Endothelial cell of umbilical vein (primary cell): Measurements from ENCODE around the gene CIPC. TPM values are rescaled to one million over a fixed set of nuclear protein-coding genes. Genes with fewer than 3 reads are reported as not detected.

Experiments used
- BruUV-seq: library from RNA; stranded (reverse); fragments of 400-500 nt; replicated peaks from 2 replicates; lab custom pipeline; 2021; lab: Mats Ljungman, UMichigan
- CTCF ChIA-PET: fragments of 300-600, 350-600 bp; sonication (Branson Sonifier 250); formaldehyde crosslinking; loops from one replicate; lab custom pipeline; 2021; ENCODE audit warnings: antibody characterized with exemption, inconsistent platforms; lab: Charles Lee
- POLR2A ChIA-PET: fragments of 300-600, 350-600 bp; sonication (Branson Sonifier 250); formaldehyde crosslinking; loops from one replicate; lab custom pipeline; 2021; ENCODE audit warnings: antibody characterized with exemption, inconsistent platforms; lab: Charles Lee
- DNase-seq: peaks from one replicate; pipeline ENCODE4 v3.0.0-alpha.2; 2011; ENCODE audit warnings: low read depth, low spot score
- FAIRE-seq: peaks from 2 replicates; lab custom pipeline; 2011; peaks lifted over from hg19 to GRCh38; lab: Jason Lieb, UNC
- H2AFZ ChIP-seq: 2 replicates; pipeline ENCODE4 v1.6.0; 2012; ENCODE audit warnings: low read depth, low read length, control low read depth, inconsistent platforms
- H3K27ac ChIP-seq: 2 replicates; pipeline ENCODE4 v1.5.1; 2011; ENCODE audit warnings: low read depth, mild to moderate bottlenecking, control low read depth, low read length, moderate library complexity; ENCODE audit not compliant: insufficient read depth
- H3K27me3 ChIP-seq, 2 experiments: 2 replicates each; pipeline versions ENCODE4 v1.6.0 to v1.6.1; 2011; ENCODE audit warnings: low read length in 2 of 2, mixed read lengths in 1 of 2; ENCODE audit not compliant: control insufficient read depth in 2 of 2, insufficient read depth in 2 of 2
- H3K36me3 ChIP-seq, 2 experiments: 2 replicates in 1 of 2; 3 replicates in 1 of 2; pipeline ENCODE4 v1.5.1; 2011; ENCODE audit warnings: low read length in 2 of 2, mild to moderate bottlenecking in 1 of 2, moderate library complexity in 1 of 2; ENCODE audit not compliant: control insufficient read depth in 2 of 2, insufficient read depth in 2 of 2; ENCODE audit errors: extremely low read depth in 1 of 2
- H3K4me1 ChIP-seq: 3 replicates; pipeline ENCODE4 v1.5.1; 2011; ENCODE audit warnings: mild to moderate bottlenecking, low read length; ENCODE audit not compliant: control insufficient read depth, insufficient read depth; ENCODE audit errors: extremely low read depth
- H3K4me2 ChIP-seq: 2 replicates; pipeline ENCODE4 v1.6.1; 2011; ENCODE audit warnings: low read length, control low read depth, mixed read lengths; ENCODE audit not compliant: insufficient read depth
- H3K4me3 ChIP-seq, 3 experiments: fragments of 200-600 bp in 1 of 3; sonication (generic), shearing (Covaris generic) in 1 of 3; replicated peaks in 1 of 3; 2 replicates each; pipeline ENCODE4 v1.5.1; 2011 to 2016; ENCODE audit warnings: control low read depth in 3 of 3, low read length in 3 of 3, mild to moderate bottlenecking in 2 of 3, inconsistent platforms in 1 of 3, low read depth in 1 of 3, moderate library complexity in 1 of 3; ENCODE audit not compliant: insufficient read depth in 1 of 3
- H3K79me2 ChIP-seq: 2 replicates; pipeline ENCODE4 v1.6.0; 2012; ENCODE audit warnings: low read length, inconsistent platforms; ENCODE audit not compliant: control insufficient read depth, insufficient read depth
- H3K9ac ChIP-seq: replicated peaks from 2 replicates; pipeline ENCODE3; 2011; ENCODE audit warnings: low read length, control low read depth; ENCODE audit not compliant: insufficient read depth; ENCODE audit errors: extremely low read depth
- H3K9me1 ChIP-seq: replicated peaks from 3 replicates; pipeline ENCODE4 v1.6.0; 2011; ENCODE audit warnings: mild to moderate bottlenecking, low read length; ENCODE audit not compliant: control insufficient read depth, insufficient read depth; ENCODE audit errors: extremely low read depth
- H3K9me3 ChIP-seq: replicated peaks from 2 replicates; pipeline ENCODE4 v1.5.1; 2012; ENCODE audit warnings: low read length, inconsistent platforms; ENCODE audit not compliant: control insufficient read depth, insufficient read depth
- H4K20me1 ChIP-seq: replicated peaks from 2 replicates; pipeline ENCODE3; 2011; ENCODE audit warnings: mild to moderate bottlenecking, low read length; ENCODE audit not compliant: control insufficient read depth, insufficient read depth; ENCODE audit errors: extremely low read depth
- EZH2 ChIP-seq: IDR thresholded peaks from 2 replicates; pipeline ENCODE4 v1.6.1; 2012; ENCODE audit warnings: borderline replicate concordance, low read depth, mild to moderate bottlenecking, moderate library complexity, low read length, inconsistent platforms; ENCODE audit not compliant: severe bottlenecking
- FOS ChIP-seq: IDR thresholded peaks from 2 replicates; pipeline ENCODE4 v1.6.1; 2011; ENCODE audit warnings: mild to moderate bottlenecking, low read length, moderate library complexity, borderline replicate concordance; ENCODE audit not compliant: insufficient read depth
- GATA2 ChIP-seq: IDR thresholded peaks from 2 replicates; pipeline ENCODE4 v1.7.0; 2011; ENCODE audit warnings: low read depth, mild to moderate bottlenecking, moderate library complexity, mixed read lengths, low read length; ENCODE audit not compliant: insufficient read length, insufficient read depth
- JUN ChIP-seq: IDR thresholded peaks from 2 replicates; pipeline ENCODE4 v1.6.1; 2011; ENCODE audit warnings: borderline replicate concordance, low read depth; ENCODE audit not compliant: insufficient read length, insufficient read depth
- MYC ChIP-seq: IDR thresholded peaks from one replicate; pipeline ENCODE4 v1.6.1; 2011; ENCODE audit warnings: mild to moderate bottlenecking, low read depth, low read length
- POLR2A ChIP-seq: IDR thresholded peaks from 2 replicates; pipeline ENCODE4 v1.6.1; 2012; ENCODE audit warnings: low read depth, mild to moderate bottlenecking, control low read depth, low read length
- POLR2AphosphoS5 ChIP-seq: IDR thresholded peaks from 2 replicates; pipeline ENCODE4 v1.6.1; 2012; ENCODE audit warnings: low read depth, mild to moderate bottlenecking, control low read depth, low read length, moderate library complexity; ENCODE audit not compliant: insufficient read depth
- dilution Hi-C: fragments of 300-500 bp; cut with MboI; formaldehyde crosslinking; loops from one replicate; pipeline ENCODE4 v1.15.0; 2019; ENCODE audit warnings: low sequenced_read_pairs; ENCODE audit not compliant: extremely low pct_ligation_motif_present
- intact Hi-C: fragments of 100-400 bp; cut with micrococcal nuclease; formaldehyde crosslinking; loops from one replicate; pipeline ENCODE4 v1.10.0; 2022
- polyA plus RNA-seq, 4 experiments: library from polyadenylated mRNA; depleted of rRNA in 3 of 4; stranded (reverse) in 3 of 4; unstranded in 1 of 4; fragments of >200 nt; gene quantifications; 2 replicates each; pipeline versions ENCODE4 v1.2.1 to v1.2.3, GENCODE V29; 2011 to 2012; ENCODE audit warnings: missing spikeins in 1 of 4
- total RNA-seq: library from RNA; stranded (reverse); gene quantifications from 2 replicates; pipeline ENCODE4 v1.2.3, GENCODE V29; 2021
- TF ChIP-seq, protein P1 (sequence below): IDR thresholded peaks from 2 replicates; pipeline ENCODE4 v1.6.1; 2011; ENCODE audit not compliant: insufficient read depth, insufficient read length
- TF ChIP-seq, protein P2 (sequence below), 2 donors: IDR thresholded peaks; 1 replicate in 1 of 2; 2 replicates in 1 of 2; pipeline ENCODE4 v1.5.1; 2011; ENCODE audit warnings: low read length in 2 of 2, mild to moderate bottlenecking in 2 of 2, moderate library complexity in 2 of 2, control low read depth in 1 of 2, inconsistent platforms in 1 of 2, low read depth in 1 of 2; ENCODE audit not compliant: insufficient read depth in 1 of 2; ENCODE audit errors: extremely low read depth in 1 of 2

Gene CIPC
- total and polyA plus RNA-seq, 2 donors (not counting 3 experiments of a cell fraction or from before 2014, with no cell fraction given) = 8.8 to 17.4 TPM

DNA sequence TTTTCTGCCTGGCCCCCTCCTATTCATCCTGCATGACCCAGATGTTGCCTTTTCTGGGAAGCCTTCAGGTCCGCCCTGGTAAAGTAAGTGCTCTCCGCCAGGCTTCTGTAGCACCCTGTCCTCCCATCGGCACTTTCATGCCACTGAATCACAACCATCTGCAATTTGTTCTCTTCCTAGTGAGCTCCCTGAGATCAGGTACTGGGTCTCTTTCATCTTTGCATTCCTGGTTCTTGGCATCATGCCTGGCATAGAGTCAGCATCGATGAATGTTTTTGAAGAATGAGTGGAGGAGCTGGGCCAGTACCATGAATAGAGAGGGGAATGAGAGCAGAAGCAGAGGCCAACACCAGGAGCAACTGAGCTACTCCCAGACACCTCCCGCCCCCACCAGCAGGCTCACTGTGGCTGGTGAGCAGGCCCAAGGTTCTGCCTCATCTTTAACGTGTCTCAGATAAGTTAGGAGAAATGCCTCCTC is 30.4 kb downstream of the CIPC start:
- no peak for FAIRE-seq
- no peak for TF ChIP-seq MYC
- TF ChIP-seq EZH2 = no peak
- no peak for TF ChIP-seq POLR2AphosphoS5
- no peak for TF ChIP-seq GATA2
- TF ChIP-seq, protein P1, sequence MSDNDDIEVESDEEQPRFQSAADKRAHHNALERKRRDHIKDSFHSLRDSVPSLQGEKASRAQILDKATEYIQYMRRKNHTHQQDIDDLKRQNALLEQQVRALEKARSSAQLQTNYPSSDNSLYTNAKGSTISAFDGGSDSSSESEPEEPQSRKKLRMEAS = no peak
- TF ChIP-seq FOS = no peak
- TF ChIP-seq, protein P2, sequence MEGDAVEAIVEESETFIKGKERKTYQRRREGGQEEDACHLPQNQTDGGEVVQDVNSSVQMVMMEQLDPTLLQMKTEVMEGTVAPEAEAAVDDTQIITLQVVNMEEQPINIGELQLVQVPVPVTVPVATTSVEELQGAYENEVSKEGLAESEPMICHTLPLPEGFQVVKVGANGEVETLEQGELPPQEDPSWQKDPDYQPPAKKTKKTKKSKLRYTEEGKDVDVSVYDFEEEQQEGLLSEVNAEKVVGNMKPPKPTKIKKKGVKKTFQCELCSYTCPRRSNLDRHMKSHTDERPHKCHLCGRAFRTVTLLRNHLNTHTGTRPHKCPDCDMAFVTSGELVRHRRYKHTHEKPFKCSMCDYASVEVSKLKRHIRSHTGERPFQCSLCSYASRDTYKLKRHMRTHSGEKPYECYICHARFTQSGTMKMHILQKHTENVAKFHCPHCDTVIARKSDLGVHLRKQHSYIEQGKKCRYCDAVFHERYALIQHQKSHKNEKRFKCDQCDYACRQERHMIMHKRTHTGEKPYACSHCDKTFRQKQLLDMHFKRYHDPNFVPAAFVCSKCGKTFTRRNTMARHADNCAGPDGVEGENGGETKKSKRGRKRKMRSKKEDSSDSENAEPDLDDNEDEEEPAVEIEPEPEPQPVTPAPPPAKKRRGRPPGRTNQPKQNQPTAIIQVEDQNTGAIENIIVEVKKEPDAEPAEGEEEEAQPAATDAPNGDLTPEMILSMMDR (IDR thresholded peaks at IDR 0.05; ENCODE audit: extremely low read depth in 1 of 2, insufficient read depth in 1 of 2, low read depth in 1 of 2, low read length in 2 of 2) = no peak
- TF ChIP-seq JUN = no peak
- TF ChIP-seq POLR2A = no peak
- intact Hi-C loops = no loop called here

More for the DNA sequence above, 30.4 kb downstream of the CIPC start:
- ChIA-PET CTCF (interaction anchor here (0.8 to 6.3 kb wide), 2 partner anchors 8 to 188 kb away, joined by 3 to 48 read pairs; no protein-coding TSS in a partner anchor), POLR2A (no interaction called here)
- H3K4me1 ChIP-seq = peaks cover 6% of the 10 kb centered on the region
- no peaks in the 10 kb centered on the region for H3K9me3 ChIP-seq
- H3K27me3 ChIP-seq = peaks cover 12 to 18% of the 10 kb centered on the region in 2 experiments
- no peak overlapping the region for H3K4me2 ChIP-seq
- no peaks in the 10 kb centered on the region for H3K36me3 ChIP-seq
- no peaks in the 10 kb centered on the region for H3K79me2 ChIP-seq
- H4K20me1 ChIP-seq = no peaks in the 10 kb centered on the region
- no TSS peak for BruUV-seq
- H3K27ac ChIP-seq = no peak overlapping the region
- no peaks in the 10 kb centered on the region for H3K9me1 ChIP-seq
- H2AFZ ChIP-seq = no peak overlapping the region
- no peak overlapping the region for H3K4me3 ChIP-seq
- no peak overlapping the region for H3K9ac ChIP-seq
- DNase-seq = no peak
- dilution Hi-C loops = no loop called here
